ENCODE results near the gene KCNIP1.

DNA sequence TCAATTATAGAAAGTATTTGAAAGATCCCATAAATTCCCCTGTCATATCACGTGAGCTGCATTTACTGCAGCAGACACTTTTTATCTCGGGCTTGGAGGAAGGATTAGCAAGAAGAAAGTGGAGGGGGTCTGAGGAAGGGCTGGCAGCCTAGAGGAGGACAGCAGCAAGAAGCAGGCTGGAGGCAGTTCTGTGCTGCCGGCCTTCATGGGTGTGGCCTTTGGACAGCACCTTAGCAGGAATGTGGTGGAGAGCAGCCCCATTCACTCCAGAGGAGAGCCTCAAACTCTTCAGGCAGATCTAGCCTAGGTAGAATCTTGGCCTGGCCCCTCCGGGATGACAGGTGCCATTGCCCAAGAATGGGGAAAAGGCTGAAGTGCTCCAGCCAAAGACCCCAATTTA, 189.9 kb downstream of the KCNIP1 start:
- TF ChIP-seq CTCF (IDR thresholded peaks at IDR 0.05; ENCODE audit: low read length) (no peak), EZH2 (IDR thresholded peaks at IDR 0.05; ENCODE audit: borderline replicate concordance, low read length) (no peak)
